HG03060 (cell line): Measurements from ENCODE around the gene RSBN1.
"Not testable (repeated sequence)": the region's sequence is repeated elsewhere in the genome, so short reads cannot be mapped to it uniquely, and the experiment has no call there.

ENCODE experiments used
- ATAC-seq: cut with Tn5 transposase; IDR thresholded peaks from one replicate; pipeline ENCODE4 v1.9.1; 2021; ENCODE audit warnings: low read depth, moderate number of reproducible peaks; ENCODE audit not compliant: unreplicated experiment

The RSBN1 gene

DNA sequence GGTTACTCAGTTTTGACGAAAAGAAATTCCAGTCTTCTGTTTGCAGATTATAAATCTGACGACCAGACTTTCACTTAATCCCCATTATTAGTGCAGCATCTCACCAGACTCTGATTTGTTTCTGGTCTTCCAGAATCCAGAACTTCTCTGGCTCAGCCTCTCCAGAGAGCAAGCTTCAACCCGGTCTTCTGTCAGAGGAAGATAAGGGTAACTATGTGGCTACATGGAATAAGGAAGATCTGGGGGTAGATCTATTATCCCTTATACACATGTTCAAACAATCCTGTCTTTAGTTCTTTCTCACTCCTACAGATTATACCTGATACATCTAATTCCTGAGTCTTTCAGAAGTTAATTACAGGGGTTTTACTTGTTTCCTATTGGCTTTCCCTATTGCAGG lies 62.9 kb downstream of the RSBN1 start:
- ATAC-seq = no peak

DNA sequence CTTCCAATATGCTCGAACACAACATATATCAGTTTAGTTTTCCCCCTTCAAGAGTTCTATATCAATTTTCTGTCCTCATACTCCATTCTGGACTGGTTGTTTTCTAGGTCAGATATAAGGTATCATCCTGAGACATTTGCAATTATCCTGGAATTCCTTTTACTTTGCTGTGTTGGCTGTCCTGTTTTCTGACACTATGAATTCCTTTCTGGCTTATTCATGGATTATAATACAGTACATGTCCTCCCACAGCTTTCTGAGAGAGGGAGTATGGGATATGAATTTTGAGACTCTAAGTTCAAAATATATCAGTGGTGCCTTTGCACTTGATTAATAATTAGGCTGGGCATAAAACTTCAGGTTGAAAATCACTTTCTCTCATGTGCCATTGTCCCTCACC lies 64.9 kb downstream of the RSBN1 start:
- ATAC-seq = no peak

DNA sequence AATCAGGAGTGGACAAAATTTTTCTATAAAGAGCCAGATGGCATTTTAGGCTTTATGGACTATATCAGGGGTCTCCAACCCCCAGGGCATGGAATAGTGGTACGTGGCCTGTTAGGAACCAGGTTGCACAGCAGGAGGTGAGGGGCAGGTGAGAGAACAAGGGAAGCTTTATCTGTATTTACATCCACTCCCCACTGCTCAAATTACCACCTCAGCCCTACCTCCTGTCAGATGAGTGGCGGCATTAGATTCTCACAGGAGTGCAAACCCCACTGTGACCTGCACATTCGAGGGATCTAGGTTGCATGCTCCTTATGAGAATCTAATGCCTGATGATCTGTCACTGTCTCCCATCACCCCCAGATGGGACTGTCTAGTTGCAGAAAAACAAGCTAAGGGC lies 66.9 kb downstream of the RSBN1 start:
- no peak for ATAC-seq

DNA sequence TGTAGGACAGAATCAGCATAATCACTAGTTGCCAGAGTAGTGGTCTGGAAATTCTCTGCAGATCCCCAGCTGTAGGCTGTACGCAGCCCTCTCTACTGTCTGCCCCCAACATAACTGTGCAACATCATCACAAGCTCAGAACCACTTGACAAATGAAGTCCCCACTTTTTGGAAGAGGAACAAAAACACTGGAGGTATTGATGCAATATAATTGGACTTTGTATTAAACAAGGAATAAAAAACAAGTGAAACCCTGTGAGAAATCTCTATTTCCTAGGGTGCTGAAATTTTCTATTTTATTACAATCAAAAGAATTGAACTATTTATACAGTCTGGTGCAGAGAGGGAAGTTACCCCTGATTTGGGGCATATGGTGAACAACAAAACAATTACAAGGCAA lies 68.2 kb downstream of the RSBN1 start:
- ATAC-seq = no peak

DNA sequence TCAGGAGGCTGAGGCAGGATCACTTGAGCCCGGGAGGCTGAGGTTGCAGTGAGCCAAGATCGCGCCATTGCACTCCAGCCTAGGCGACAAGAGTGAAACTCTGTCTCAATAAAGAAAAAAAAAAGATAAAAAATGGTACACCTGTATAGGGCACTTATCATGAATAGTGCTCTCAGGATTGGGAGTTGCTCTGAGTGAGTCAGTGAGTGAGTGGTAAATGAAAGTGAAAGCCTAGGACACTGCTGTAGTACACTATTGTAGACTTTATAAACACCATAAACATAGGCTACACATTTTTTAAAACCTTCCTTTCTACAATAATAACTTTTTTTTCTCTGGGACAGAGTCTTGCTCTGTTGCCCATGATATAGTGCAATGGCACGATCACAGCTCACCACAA lies 69.8 kb downstream of the RSBN1 start:
- ATAC-seq = no peak

DNA sequence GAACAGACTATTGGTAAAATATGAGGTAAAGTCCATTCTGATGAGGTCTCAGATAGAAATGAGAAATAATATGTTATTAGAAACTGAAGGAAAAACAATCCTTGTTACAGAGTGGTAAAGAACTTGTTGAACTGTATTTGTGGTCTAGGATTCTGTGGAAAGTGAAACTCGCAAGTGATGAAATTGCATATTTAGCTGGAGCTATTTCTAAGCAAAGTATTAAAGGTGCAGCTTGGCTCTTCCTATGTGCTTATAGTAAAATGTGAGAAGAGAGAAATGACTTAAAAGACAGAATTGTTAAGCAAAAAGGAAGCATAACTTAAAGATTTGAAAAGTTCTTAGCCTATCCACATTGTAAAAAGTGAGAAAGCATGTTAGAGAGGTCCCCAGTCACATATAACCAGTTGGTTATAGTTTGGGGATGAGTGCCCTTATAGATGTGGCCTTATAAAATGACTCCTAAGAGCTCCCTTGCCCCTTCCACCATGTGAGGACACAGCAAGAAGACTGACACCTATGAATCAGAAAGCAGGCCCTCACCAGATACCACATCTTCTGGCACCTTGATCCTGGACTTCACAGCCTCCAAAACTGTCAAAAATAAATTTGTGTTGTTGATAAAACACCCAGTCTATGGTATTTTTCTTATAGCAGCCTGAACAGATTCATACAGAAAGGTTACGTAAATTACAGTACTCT lies 77.8 kb downstream of the RSBN1 start:
- ATAC-seq = no peak

DNA sequence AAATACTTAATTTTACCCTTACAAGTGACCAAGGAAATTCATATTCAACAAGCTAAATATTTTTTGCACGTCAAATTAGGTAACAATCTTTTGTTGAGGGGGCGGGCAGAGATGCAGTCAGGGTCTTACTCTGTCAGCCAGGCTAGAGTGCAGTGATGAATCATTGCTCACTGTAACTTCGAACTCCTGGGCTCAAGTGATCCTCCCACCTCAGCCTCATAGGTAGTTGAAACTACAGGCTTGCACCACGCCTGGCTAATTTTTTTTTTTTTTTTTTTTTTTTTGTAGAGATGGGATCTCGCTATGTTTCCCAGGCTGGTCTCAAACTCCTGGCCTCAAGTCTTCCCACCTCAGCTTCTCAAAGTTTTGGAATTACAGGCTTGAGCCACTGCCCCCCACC lies 79.5 kb downstream of the RSBN1 start:
- no peak for ATAC-seq

DNA sequence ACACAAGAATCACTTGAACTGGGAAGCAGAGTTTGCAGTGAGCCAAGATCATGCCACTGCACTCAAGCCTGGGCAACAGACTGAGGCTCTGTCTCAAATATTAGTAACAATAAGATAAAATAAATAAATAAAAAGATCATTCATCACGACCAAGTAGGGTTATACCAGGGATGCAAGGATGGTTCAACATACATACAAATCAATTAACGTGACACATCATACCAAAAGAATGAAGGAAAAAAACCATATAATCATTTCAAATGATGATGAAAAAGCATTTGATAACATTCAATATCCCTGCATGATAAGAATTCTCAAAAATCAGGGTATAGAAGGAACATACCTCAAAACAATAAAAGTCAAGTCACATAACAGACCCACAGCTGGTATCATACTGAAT lies 91.3 kb downstream of the RSBN1 start:
- ATAC-seq = no peak

DNA sequence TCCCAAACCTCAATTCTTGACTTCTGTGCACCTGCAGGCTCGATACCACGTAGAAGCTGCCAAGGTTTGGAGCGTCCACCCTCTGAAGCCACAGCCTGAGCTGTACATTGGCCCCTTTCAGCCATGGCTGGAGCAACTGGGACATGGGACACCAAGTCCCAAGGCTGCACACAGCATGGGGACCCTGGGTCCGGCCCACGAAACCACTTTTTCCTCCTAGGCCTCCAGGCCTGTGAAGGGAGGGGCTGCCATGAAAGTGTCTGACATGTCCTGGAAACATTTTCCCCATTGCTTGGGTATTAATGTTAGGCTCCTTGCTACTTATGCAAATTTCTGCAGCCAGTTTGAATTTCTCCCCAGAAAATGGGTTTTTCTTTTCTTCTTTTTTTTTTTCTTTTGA lies 93.7 kb downstream of the RSBN1 start:
- not testable (repeated sequence) for ATAC-seq

DNA sequence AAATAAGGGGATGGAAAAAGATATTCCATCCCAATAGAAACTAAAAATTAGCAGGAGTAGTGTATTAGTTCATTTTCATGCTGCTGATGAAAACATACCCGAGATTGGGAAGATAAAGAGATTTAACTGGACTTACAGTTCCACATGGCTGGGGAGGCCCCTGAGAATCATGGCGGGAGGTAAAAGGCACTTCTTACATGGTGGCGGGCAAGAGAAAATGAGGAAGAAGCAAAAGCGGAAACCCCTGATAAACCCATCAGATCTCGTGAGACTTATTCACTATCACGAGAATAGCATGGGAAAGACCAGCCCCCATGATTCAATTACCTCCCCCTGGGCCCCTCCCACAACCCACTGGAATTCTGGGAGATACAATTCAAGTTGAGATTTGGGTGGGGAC lies 94.8 kb downstream of the RSBN1 start:
- not testable (repeated sequence) for ATAC-seq

DNA sequence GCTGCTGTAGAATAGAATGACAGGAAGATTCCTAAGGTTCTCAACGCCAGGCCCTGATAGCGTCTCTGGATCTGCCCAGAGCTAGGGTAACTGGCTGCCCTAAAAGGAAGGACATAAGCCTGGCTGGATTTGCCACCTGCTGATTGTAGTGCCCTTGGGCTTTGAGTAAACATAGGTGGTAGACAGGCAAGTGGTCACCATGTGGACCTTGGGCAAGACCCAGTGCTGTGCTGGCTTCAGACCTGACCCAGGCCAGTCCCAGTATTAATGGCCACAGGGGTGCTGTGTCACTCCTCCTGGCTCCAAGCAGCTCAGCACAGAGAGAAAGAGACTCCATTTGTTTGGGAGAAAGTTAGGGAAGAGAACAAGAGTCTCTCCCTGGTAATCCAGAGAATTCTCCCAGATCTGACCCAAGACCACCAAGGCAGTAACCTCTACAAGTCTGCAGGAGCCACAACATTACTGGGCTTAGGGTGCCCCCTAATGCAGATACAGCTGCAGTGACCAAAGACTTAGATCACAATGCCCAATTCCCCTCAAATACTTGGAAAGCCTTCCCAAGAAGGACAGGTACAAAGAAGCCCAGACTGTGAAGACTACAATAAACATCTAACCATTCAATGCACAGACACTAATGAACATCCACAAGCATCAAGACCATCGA lies 97.5 kb downstream of the RSBN1 start:
- no peak for ATAC-seq
